GM12891 (cell line): Measurements from ENCODE around the gene LUZP2.

Experiments used
- POLR2A ChIP-seq: IDR thresholded peaks from 2 replicates; pipeline ENCODE4 v1.6.1; 2011; ENCODE audit warnings: low read depth, low read length, control low read depth
- POLR2AphosphoS5 ChIP-seq: IDR thresholded peaks from 2 replicates; pipeline ENCODE4 v1.6.1; 2011; ENCODE audit warnings: low read depth, low read length, control low read depth

GRCh38 chr11:24574461-24574860 is 77.6 kb downstream of the LUZP2 start:
- no peak for TF ChIP-seq POLR2A
- TF ChIP-seq POLR2AphosphoS5: no peak
